Immature natural killer cell (primary cell): ENCODE measurements around the gene FOXL2NB. TPM values are rescaled to one million over a fixed set of nuclear protein-coding genes. Genes with fewer than 3 reads are reported as not detected.

ENCODE experiments used
- DNase-seq, 3 donors: peaks; one replicate each; pipeline ENCODE4 v3.0.0; 2022; ENCODE audit warnings: mixed read lengths in 1 of 3
- H3K27ac Mint-ChIP-seq, 6 donors: one replicate each; pipeline ENCODE4 v1.8.0; 2020; ENCODE audit warnings: mixed read lengths in 6 of 6, mild to moderate bottlenecking in 5 of 6, inconsistent platforms in 4 of 6, moderate library complexity in 3 of 6
- H3K27me3 Mint-ChIP-seq, 3 donors: one replicate each; pipeline ENCODE4 v1.8.0; 2020 to 2021; ENCODE audit warnings: low read depth in 3 of 3, mild to moderate bottlenecking in 3 of 3, mixed read lengths in 3 of 3, moderate library complexity in 3 of 3, inconsistent platforms in 1 of 3
- H3K36me3 Mint-ChIP-seq, 3 donors: one replicate each; pipeline ENCODE4 v1.8.0; 2020; ENCODE audit warnings: mixed read lengths in 3 of 3, inconsistent platforms in 2 of 3, mild to moderate bottlenecking in 2 of 3
- H3K4me1 Mint-ChIP-seq, 2 donors: one replicate each; pipeline ENCODE4 v1.8.0; 2020; ENCODE audit warnings: inconsistent platforms in 2 of 2, mild to moderate bottlenecking in 2 of 2, mixed read lengths in 2 of 2, moderate library complexity in 1 of 2
- H3K4me3 Mint-ChIP-seq, 5 donors: one replicate each; pipeline ENCODE4 v1.8.0; 2020; ENCODE audit warnings: mild to moderate bottlenecking in 5 of 5, mixed read lengths in 5 of 5, inconsistent platforms in 3 of 5, moderate library complexity in 3 of 5
- H3K9me3 Mint-ChIP-seq, 6 donors: one replicate each; pipeline ENCODE4 v1.8.0; 2020; ENCODE audit warnings: mild to moderate bottlenecking in 6 of 6, mixed read lengths in 6 of 6, inconsistent platforms in 4 of 6, moderate library complexity in 3 of 6
- polyA plus RNA-seq, 3 donors: library from polyadenylated mRNA; unstranded; fragments of 300-500 nt; fragmentation: Illumina TruSeq; gene quantifications; one replicate each; pipeline ENCODE4 v1.2.3, GENCODE V29; 2021

The FOXL2NB gene
- polyA plus RNA-seq, 3 donors from 2014 or later: not detected

GRCh38 chr3:138936741-138937689 lies 10.0 kb upstream of the FOXL2NB start:
- Mint-ChIP-seq H3K36me3 (no peaks in the 10 kb centered on the region), H3K4me3 (peak overlapping the region in 4 of 5 donors; percentile 67 to 79 (median 70)), H3K27ac (no peak overlapping the region), H3K27me3 (peaks cover 16 to 47% (median 30%) of the 10 kb centered on the region in 3 donors), H3K4me1 (peaks cover 38 to 46% of the 10 kb centered on the region in 2 donors), H3K9me3 (peaks cover 0 to 2% (median 0%) of the 10 kb centered on the region in 6 donors)
- no peak for DNase-seq

- Mint-ChIP-seq H3K4me3 (peak overlapping the region in 2 of 5 donors; percentile 12 to 33), H3K36me3 (no peaks in the 10 kb centered on the region), H3K27ac (no peak overlapping the region), H3K9me3 (peaks cover 0 to 2% (median 0%) of the 10 kb centered on the region in 6 donors), H3K27me3 (peaks cover 17 to 53% (median 35%) of the 10 kb centered on the region in 3 donors), H3K4me1 (peaks cover 38 to 46% of the 10 kb centered on the region in 2 donors)
- DNase-seq: no peak
Observed at GRCh38 chr3:138937690-138938055, 9.3 kb upstream of the FOXL2NB start.

- peak overlapping the region in 4 of 5 donors; percentile 25 to 69 (median 50) for H3K4me3 Mint-ChIP-seq
- H3K4me1 Mint-ChIP-seq: peaks cover 38 to 48% of the 10 kb centered on the region in 2 donors
- H3K27me3 Mint-ChIP-seq: peaks cover 20 to 57% (median 32%) of the 10 kb centered on the region in 3 donors
- H3K36me3 Mint-ChIP-seq: no peaks in the 10 kb centered on the region
- no peak for DNase-seq
- peaks cover 0 to 2% (median 0%) of the 10 kb centered on the region in 6 donors for H3K9me3 Mint-ChIP-seq
- no peak overlapping the region for H3K27ac Mint-ChIP-seq
Observed at GRCh38 chr3:138938056-138938876, 8.8 kb upstream of the FOXL2NB start.

GRCh38 chr3:138938877-138939560 lies 8.0 kb upstream of the FOXL2NB start:
- peak overlapping the region; percentile 32 to 69 (median 47) for H3K4me3 Mint-ChIP-seq
- no peak overlapping the region for H3K27ac Mint-ChIP-seq
- H3K27me3 Mint-ChIP-seq: peaks cover 26 to 61% (median 40%) of the 10 kb centered on the region in 3 donors
- H3K9me3 Mint-ChIP-seq: peaks cover 0 to 4% (median 0%) of the 10 kb centered on the region in 6 donors
- H3K4me1 Mint-ChIP-seq: peaks cover 41 to 55% of the 10 kb centered on the region in 2 donors
- DNase-seq: no peak
- no peaks in the 10 kb centered on the region for H3K36me3 Mint-ChIP-seq

GRCh38 chr3:138939561-138940241 lies 7.3 kb upstream of the FOXL2NB start:
- Mint-ChIP-seq H3K9me3 (peaks cover 0 to 4% (median 0%) of the 10 kb centered on the region in 6 donors), H3K4me1 (peaks cover 48 to 62% of the 10 kb centered on the region in 2 donors), H3K4me3 (peak overlapping the region in 4 of 5 donors; percentile 27 to 53 (median 44)), H3K36me3 (no peaks in the 10 kb centered on the region), H3K27ac (no peak overlapping the region), H3K27me3 (peaks cover 27 to 65% (median 46%) of the 10 kb centered on the region in 3 donors)
- no peak for DNase-seq

GRCh38 chr3:138940446-138940845 lies 6.6 kb upstream of the FOXL2NB start:
- H3K36me3 Mint-ChIP-seq: peaks cover 0 to 3% (median 0%) of the 10 kb centered on the region in 3 donors
- H3K4me1 Mint-ChIP-seq: peaks cover 54 to 63% of the 10 kb centered on the region in 2 donors
- peaks cover 0 to 4% (median 0%) of the 10 kb centered on the region in 6 donors for H3K9me3 Mint-ChIP-seq
- H3K4me3 Mint-ChIP-seq: peak overlapping the region in 1 of 5 donors; percentile 29
- H3K27ac Mint-ChIP-seq: no peak overlapping the region
- peaks cover 30 to 66% (median 52%) of the 10 kb centered on the region in 3 donors for H3K27me3 Mint-ChIP-seq
- no peak for DNase-seq

- H3K9me3 Mint-ChIP-seq: peaks cover 0 to 2% (median 0%) of the 10 kb centered on the region in 6 donors
- DNase-seq: no peak
- peaks cover 49 to 54% of the 10 kb centered on the region in 2 donors for H3K4me1 Mint-ChIP-seq
- peaks cover 0 to 3% (median 0%) of the 10 kb centered on the region in 3 donors for H3K36me3 Mint-ChIP-seq
- peaks cover 30 to 62% (median 49%) of the 10 kb centered on the region in 3 donors for H3K27me3 Mint-ChIP-seq
- H3K27ac Mint-ChIP-seq: no peak overlapping the region
- H3K4me3 Mint-ChIP-seq: no peak overlapping the region
Observed at GRCh38 chr3:138941259-138941885, 5.6 kb upstream of the FOXL2NB start.

- Mint-ChIP-seq H3K27me3 (peaks cover 33 to 58% (median 48%) of the 10 kb centered on the region in 3 donors), H3K4me1 (peaks cover 45 to 49% of the 10 kb centered on the region in 2 donors), H3K4me3 (no peak overlapping the region), H3K36me3 (peaks cover 0 to 3% (median 0%) of the 10 kb centered on the region in 3 donors), H3K9me3 (peaks cover 0 to 2% (median 0%) of the 10 kb centered on the region in 6 donors), H3K27ac (no peak overlapping the region)
- no peak for DNase-seq
Observed at GRCh38 chr3:138942271-138942670, 4.7 kb upstream of the FOXL2NB start.

GRCh38 chr3:138942861-138943623 lies 4.0 kb upstream of the FOXL2NB start:
- H3K9me3 Mint-ChIP-seq: peaks cover 0 to 2% (median 0%) of the 10 kb centered on the region in 6 donors
- H3K4me3 Mint-ChIP-seq: peak overlapping the region in 2 of 5 donors; percentile 41 to 88
- H3K36me3 Mint-ChIP-seq: peaks cover 0 to 3% (median 0%) of the 10 kb centered on the region in 3 donors
- H3K27ac Mint-ChIP-seq: no peak overlapping the region
- peaks cover 42 to 52% of the 10 kb centered on the region in 2 donors for H3K4me1 Mint-ChIP-seq
- H3K27me3 Mint-ChIP-seq: peaks cover 38 to 60% (median 49%) of the 10 kb centered on the region in 3 donors
- DNase-seq: no peak

GRCh38 chr3:138943724-138944653 lies 3.0 kb upstream of the FOXL2NB start:
- Mint-ChIP-seq H3K4me1 (peaks cover 35 to 46% of the 10 kb centered on the region in 2 donors), H3K27ac (no peak overlapping the region), H3K4me3 (peak overlapping the region; percentile 72 to 92 (median 86)), H3K36me3 (peaks cover 0 to 3% (median 0%) of the 10 kb centered on the region in 3 donors), H3K27me3 (peaks cover 39 to 61% (median 45%) of the 10 kb centered on the region in 3 donors), H3K9me3 (peaks cover 0 to 2% (median 0%) of the 10 kb centered on the region in 6 donors)
- peak in 1 of 3 donors; percentile 27 for DNase-seq

- H3K9me3 Mint-ChIP-seq: peaks cover 0 to 2% (median 0%) of the 10 kb centered on the region in 6 donors
- no peak overlapping the region for H3K27ac Mint-ChIP-seq
- no peak for DNase-seq
- H3K36me3 Mint-ChIP-seq: peaks cover 0 to 3% (median 0%) of the 10 kb centered on the region in 3 donors
- peak overlapping the region; percentile 72 to 92 (median 86) for H3K4me3 Mint-ChIP-seq
- peaks cover 34 to 46% of the 10 kb centered on the region in 2 donors for H3K4me1 Mint-ChIP-seq
- H3K27me3 Mint-ChIP-seq: peaks cover 44 to 61% (median 48%) of the 10 kb centered on the region in 3 donors
Observed at GRCh38 chr3:138944654-138944928, 2.4 kb upstream of the FOXL2NB start.
